ENCODE measurements around the gene YIPF5. TPM values are rescaled to one million over a fixed set of nuclear protein-coding genes. Genes with fewer than 3 reads are reported as not detected.

Gene YIPF5
- polyA plus RNA-seq, 1 donor (not counting 4 experiments of a cell fraction or from before 2014, with no cell fraction given) = 83.9 TPM

DNA sequence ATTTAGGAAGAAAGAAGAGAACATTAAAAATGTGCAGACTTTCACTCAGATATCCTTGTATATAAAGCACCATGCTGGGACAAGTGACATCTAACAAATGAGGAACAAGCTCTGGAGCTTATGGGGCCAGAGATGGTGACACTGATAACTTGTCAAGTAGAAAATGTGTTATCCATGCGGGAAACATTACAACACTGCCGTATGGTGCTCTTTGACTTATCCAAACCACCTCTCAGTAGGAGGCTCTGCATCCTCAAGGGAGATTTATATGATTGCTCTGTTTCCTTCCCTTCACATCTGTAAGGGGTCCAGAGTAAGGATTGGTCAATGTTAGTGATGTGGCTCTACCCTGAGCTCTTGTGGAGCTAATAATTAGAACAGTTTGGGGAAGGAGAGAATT, 23.7 kb upstream of the YIPF5 start:
- dilution Hi-C loops (cut with MboI; ENCODE audit: extremely low pct_ligation_motif_present, low sequenced_read_pairs) = no loop called here
- Histone ChIP-seq H3K4me1 (ENCODE audit: control insufficient read depth, extremely low read depth, insufficient read depth, low read length) (no peaks in the 10 kb centered on the region), H3K9ac (ENCODE audit: control insufficient read depth, extremely low read depth, insufficient read depth, low read length) (no peak overlapping the region), H3K79me2 (ENCODE audit: control insufficient read depth, insufficient read depth, low read length) (no peaks in the 10 kb centered on the region), H3K27ac (ENCODE audit: control insufficient read depth, insufficient read depth, low read length) (no peak overlapping the region), H3K4me3 (ENCODE audit: control insufficient read depth in 2 of 3, extremely low read depth in 1 of 3, insufficient read depth in 2 of 3, low read depth in 1 of 3, low read length in 3 of 3) (no peak overlapping the region), H3K4me2 (ENCODE audit: control insufficient read depth, extremely low read depth, insufficient read depth, low read depth, low read length) (no peak overlapping the region), H3K9me3 (ENCODE audit: control insufficient read depth, low read depth, low read length) (no peaks in the 10 kb centered on the region), H4K20me1 (ENCODE audit: control insufficient read depth, extremely low read depth, insufficient read depth, low read length) (no peaks in the 10 kb centered on the region), H3K27me3 (ENCODE audit: control insufficient read depth, extremely low read depth, insufficient read depth, low read length) (peaks cover 8% of the 10 kb centered on the region), H2AFZ (ENCODE audit: control insufficient read depth, low read length) (no peak overlapping the region), H3K9me1 (ENCODE audit: control insufficient read depth, extremely low read depth, insufficient read depth, low read length) (no peaks in the 10 kb centered on the region), H3K36me3 (ENCODE audit: control insufficient read depth in 2 of 2, extremely low read depth in 1 of 2, insufficient read depth in 2 of 2, low read length in 2 of 2) (no peaks in the 10 kb centered on the region)
- DNase-seq (ENCODE audit: low read depth, low spot score) = no peak
- no peak for FAIRE-seq
- TF ChIP-seq, protein P1, sequence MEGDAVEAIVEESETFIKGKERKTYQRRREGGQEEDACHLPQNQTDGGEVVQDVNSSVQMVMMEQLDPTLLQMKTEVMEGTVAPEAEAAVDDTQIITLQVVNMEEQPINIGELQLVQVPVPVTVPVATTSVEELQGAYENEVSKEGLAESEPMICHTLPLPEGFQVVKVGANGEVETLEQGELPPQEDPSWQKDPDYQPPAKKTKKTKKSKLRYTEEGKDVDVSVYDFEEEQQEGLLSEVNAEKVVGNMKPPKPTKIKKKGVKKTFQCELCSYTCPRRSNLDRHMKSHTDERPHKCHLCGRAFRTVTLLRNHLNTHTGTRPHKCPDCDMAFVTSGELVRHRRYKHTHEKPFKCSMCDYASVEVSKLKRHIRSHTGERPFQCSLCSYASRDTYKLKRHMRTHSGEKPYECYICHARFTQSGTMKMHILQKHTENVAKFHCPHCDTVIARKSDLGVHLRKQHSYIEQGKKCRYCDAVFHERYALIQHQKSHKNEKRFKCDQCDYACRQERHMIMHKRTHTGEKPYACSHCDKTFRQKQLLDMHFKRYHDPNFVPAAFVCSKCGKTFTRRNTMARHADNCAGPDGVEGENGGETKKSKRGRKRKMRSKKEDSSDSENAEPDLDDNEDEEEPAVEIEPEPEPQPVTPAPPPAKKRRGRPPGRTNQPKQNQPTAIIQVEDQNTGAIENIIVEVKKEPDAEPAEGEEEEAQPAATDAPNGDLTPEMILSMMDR (optimal IDR thresholded peaks at IDR 0.05 in 1 of 3, IDR thresholded peaks at IDR 0.05 in 1 of 3, conservative IDR thresholded peaks at IDR 0.05 in 1 of 3; ENCODE audit: extremely low read depth in 1 of 3, insufficient read depth in 2 of 3, low read length in 3 of 3) = no peak
- no peak for TF ChIP-seq EZH2 (IDR thresholded peaks at IDR 0.05; ENCODE audit: low read length)

DNA sequence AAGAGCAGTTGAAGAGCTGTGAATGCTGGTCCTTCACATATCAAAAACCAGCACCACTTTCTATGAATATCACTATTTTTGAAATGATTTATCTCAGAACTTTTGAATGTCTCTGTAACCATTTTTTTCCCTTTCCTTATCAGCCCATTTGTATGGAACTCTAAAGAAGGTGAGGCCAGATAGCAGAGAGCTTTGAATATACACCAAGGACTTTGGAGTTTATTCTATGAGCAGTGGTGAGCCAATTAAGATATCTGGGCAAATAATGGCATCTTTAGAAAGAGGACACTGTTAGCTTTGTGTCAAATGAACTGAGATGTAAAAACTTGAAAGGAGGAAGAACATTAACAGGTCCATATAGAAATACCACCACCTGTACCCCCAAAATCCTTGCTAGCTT, 22.2 kb upstream of the YIPF5 start:
- no peak overlapping the region for H3K27ac ChIP-seq (ENCODE audit: control insufficient read depth, insufficient read depth, low read length)
- dilution Hi-C loops (cut with MboI; ENCODE audit: extremely low pct_ligation_motif_present, low sequenced_read_pairs) = no loop called here

More for the DNA sequence above, 22.2 kb upstream of the YIPF5 start:
- H3K27me3 ChIP-seq (ENCODE audit: control insufficient read depth, extremely low read depth, insufficient read depth, low read length) = peaks cover 5% of the 10 kb centered on the region
- no peak overlapping the region for H2AFZ ChIP-seq (ENCODE audit: control insufficient read depth, low read length)
- H3K4me1 ChIP-seq (ENCODE audit: control insufficient read depth, extremely low read depth, insufficient read depth, low read length) = peaks cover 6% of the 10 kb centered on the region
- H3K9me1 ChIP-seq (ENCODE audit: control insufficient read depth, extremely low read depth, insufficient read depth, low read length) = no peaks in the 10 kb centered on the region
- H4K20me1 ChIP-seq (ENCODE audit: control insufficient read depth, extremely low read depth, insufficient read depth, low read length) = no peaks in the 10 kb centered on the region
- H3K9me3 ChIP-seq (ENCODE audit: control insufficient read depth, low read depth, low read length) = no peaks in the 10 kb centered on the region
- no peaks in the 10 kb centered on the region for H3K36me3 ChIP-seq (ENCODE audit: control insufficient read depth in 2 of 2, extremely low read depth in 1 of 2, insufficient read depth in 2 of 2, low read length in 2 of 2)
- no peak overlapping the region for H3K9ac ChIP-seq (ENCODE audit: control insufficient read depth, extremely low read depth, insufficient read depth, low read length)
- no peak for TF ChIP-seq EZH2 (IDR thresholded peaks at IDR 0.05; ENCODE audit: low read length)
- TF ChIP-seq, protein P1 (optimal IDR thresholded peaks at IDR 0.05 in 1 of 3, IDR thresholded peaks at IDR 0.05 in 1 of 3, conservative IDR thresholded peaks at IDR 0.05 in 1 of 3; ENCODE audit: extremely low read depth in 1 of 3, insufficient read depth in 2 of 3, low read length in 3 of 3) = no peak
- no peaks in the 10 kb centered on the region for H3K79me2 ChIP-seq (ENCODE audit: control insufficient read depth, insufficient read depth, low read length)
- FAIRE-seq (no peak), DNase-seq (ENCODE audit: low read depth, low spot score) (no peak)
- H3K4me3 ChIP-seq (ENCODE audit: control insufficient read depth in 2 of 3, extremely low read depth in 1 of 3, insufficient read depth in 2 of 3, low read depth in 1 of 3, low read length in 3 of 3) = no peak overlapping the region
- no peak overlapping the region for H3K4me2 ChIP-seq (ENCODE audit: control insufficient read depth, extremely low read depth, insufficient read depth, low read depth, low read length)

Data from keratinocyte (primary cell).